ENCODE measurements around the gene STARD3NL. TPM values are rescaled to one million over a fixed set of nuclear protein-coding genes. Genes with fewer than 3 reads are reported as not detected.

The STARD3NL gene
- polyA plus RNA-seq, 1 donor from 2014 or later: 233 TPM

DNA sequence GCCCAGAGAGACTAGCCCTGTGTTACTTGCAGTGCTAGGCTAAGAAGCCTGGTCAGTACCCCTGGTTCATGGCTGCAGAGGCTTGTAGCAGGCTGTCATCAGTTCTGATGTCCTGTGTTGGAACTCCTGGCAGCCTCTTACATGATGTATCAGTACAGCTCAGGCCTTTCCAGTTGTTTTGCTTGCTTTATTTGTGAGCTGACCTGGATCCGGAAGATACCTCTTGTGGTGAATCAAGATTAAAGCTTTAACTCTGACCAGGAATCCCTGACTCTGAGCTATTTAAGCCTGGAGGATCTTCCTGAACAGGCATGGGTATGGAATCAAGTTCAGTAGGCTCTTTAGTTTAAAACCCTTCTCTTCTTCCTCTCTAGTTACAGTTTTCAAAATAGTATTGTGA lies 4.4 kb downstream of the STARD3NL start:
- Histone ChIP-seq H3K9me3 (ENCODE audit: low read length) (no peaks in the 10 kb centered on the region), H3K4me2 (ENCODE audit: low read length) (no peak overlapping the region), H3K79me2 (replicated peaks; ENCODE audit: insufficient read depth, low read length) (peaks cover 88% of the 10 kb centered on the region), H3F3A (ENCODE audit: insufficient read depth, low read length, poor library complexity, severe bottlenecking) (no peaks in the 10 kb centered on the region), H3K27ac (ENCODE audit: low read length) (no peak overlapping the region), H3K4me3 (ENCODE audit: low read length) (no peak overlapping the region), H4K20me1 (ENCODE audit: insufficient read depth) (no peaks in the 10 kb centered on the region), H2AFZ (ENCODE audit: low read depth, low read length) (no peak overlapping the region), H3K9me2 (ENCODE audit: insufficient read depth, low read length) (no peaks in the 10 kb centered on the region), H3K9ac (ENCODE audit: low read length) (no peak overlapping the region), H3K36me3 (ENCODE audit: insufficient read depth, low read length) (no peaks in the 10 kb centered on the region), H3K27me3 (ENCODE audit: insufficient read depth, low read depth, low read length) (no peaks in the 10 kb centered on the region)
- TF ChIP-seq SMC3 (conservative IDR thresholded peaks at IDR 0.05; ENCODE audit: poor library complexity) (no peak), RAD21 (conservative IDR thresholded peaks at IDR 0.05) (no peak), TAF1 (IDR thresholded peaks at IDR 0.05; ENCODE audit: low read depth) (no peak), EZH2 (IDR thresholded peaks at IDR 0.05; ENCODE audit: borderline replicate concordance, insufficient read depth, low read length, poor library complexity, severe bottlenecking) (no peak), POLR2AphosphoS5 (IDR thresholded peaks at IDR 0.05) (no peak), MXI1 (conservative IDR thresholded peaks at IDR 0.05; ENCODE audit: poor library complexity, severe bottlenecking) (no peak), EP300 (conservative IDR thresholded peaks at IDR 0.05; ENCODE audit: poor library complexity, severe bottlenecking) (no peak)
- TF ChIP-seq, protein P1, sequence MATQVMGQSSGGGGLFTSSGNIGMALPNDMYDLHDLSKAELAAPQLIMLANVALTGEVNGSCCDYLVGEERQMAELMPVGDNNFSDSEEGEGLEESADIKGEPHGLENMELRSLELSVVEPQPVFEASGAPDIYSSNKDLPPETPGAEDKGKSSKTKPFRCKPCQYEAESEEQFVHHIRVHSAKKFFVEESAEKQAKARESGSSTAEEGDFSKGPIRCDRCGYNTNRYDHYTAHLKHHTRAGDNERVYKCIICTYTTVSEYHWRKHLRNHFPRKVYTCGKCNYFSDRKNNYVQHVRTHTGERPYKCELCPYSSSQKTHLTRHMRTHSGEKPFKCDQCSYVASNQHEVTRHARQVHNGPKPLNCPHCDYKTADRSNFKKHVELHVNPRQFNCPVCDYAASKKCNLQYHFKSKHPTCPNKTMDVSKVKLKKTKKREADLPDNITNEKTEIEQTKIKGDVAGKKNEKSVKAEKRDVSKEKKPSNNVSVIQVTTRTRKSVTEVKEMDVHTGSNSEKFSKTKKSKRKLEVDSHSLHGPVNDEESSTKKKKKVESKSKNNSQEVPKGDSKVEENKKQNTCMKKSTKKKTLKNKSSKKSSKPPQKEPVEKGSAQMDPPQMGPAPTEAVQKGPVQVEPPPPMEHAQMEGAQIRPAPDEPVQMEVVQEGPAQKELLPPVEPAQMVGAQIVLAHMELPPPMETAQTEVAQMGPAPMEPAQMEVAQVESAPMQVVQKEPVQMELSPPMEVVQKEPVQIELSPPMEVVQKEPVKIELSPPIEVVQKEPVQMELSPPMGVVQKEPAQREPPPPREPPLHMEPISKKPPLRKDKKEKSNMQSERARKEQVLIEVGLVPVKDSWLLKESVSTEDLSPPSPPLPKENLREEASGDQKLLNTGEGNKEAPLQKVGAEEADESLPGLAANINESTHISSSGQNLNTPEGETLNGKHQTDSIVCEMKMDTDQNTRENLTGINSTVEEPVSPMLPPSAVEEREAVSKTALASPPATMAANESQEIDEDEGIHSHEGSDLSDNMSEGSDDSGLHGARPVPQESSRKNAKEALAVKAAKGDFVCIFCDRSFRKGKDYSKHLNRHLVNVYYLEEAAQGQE (IDR thresholded peaks at IDR 0.05; ENCODE audit: borderline replicate concordance): no peak
- TF ChIP-seq, protein P2, sequence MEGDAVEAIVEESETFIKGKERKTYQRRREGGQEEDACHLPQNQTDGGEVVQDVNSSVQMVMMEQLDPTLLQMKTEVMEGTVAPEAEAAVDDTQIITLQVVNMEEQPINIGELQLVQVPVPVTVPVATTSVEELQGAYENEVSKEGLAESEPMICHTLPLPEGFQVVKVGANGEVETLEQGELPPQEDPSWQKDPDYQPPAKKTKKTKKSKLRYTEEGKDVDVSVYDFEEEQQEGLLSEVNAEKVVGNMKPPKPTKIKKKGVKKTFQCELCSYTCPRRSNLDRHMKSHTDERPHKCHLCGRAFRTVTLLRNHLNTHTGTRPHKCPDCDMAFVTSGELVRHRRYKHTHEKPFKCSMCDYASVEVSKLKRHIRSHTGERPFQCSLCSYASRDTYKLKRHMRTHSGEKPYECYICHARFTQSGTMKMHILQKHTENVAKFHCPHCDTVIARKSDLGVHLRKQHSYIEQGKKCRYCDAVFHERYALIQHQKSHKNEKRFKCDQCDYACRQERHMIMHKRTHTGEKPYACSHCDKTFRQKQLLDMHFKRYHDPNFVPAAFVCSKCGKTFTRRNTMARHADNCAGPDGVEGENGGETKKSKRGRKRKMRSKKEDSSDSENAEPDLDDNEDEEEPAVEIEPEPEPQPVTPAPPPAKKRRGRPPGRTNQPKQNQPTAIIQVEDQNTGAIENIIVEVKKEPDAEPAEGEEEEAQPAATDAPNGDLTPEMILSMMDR (IDR thresholded peaks at IDR 0.05; ENCODE audit: poor library complexity, severe bottlenecking): no peak

DNA sequence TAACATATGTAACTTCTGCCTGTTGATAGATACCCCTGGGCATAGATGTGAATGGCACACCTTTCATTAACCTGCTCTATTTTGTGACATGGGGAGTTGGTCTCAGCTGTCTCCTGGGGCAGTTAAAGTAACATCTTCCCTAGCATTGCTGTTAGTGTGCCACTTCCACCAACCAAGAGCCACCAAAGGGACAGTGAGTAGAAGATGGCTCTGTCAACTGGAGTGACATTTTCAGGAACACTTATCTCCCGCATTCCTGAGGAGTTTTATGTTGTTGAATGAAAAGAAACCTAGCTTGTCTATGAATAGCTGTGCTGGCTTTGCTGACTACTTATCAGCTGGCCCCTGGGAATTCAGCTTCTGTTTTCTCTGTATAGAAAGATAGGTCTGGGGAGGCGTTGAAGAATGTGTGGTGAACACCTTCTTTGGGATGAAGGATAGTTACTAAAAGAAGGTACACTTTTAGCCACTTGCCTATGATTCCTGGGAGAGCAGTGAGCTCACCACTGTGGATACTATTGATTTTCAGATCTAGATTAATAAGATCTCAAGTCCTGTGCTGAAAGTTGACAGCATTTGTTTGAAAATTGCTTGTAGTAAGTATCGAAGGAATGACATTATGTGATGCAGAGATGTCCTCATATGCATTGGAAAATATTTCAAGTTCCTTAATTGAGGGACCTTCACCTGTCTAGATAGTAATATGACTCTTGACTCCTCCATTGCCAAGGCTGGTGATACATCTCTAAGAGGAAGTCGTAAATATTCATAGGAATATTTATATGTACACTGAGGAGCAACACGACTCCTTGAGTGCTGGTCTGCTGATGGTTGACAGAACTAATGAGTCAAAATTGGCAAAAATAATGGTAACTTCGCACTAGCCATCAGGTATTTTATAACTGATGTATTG lies 7.6 kb downstream of the STARD3NL start:
- no peak overlapping the region for H2AFZ ChIP-seq (ENCODE audit: low read depth, low read length)
- H3K9me2 ChIP-seq (ENCODE audit: insufficient read depth, low read length): no peaks in the 10 kb centered on the region
- no peaks in the 10 kb centered on the region for H3F3A ChIP-seq (ENCODE audit: insufficient read depth, low read length, poor library complexity, severe bottlenecking)
- H3K9ac ChIP-seq (ENCODE audit: low read length): no peak overlapping the region
- TF ChIP-seq POLR2AphosphoS5 (IDR thresholded peaks at IDR 0.05): peak; percentile 38
- no peak for TF ChIP-seq EZH2 (IDR thresholded peaks at IDR 0.05; ENCODE audit: borderline replicate concordance, insufficient read depth, low read length, poor library complexity, severe bottlenecking)
- peak; percentile 81 for TF ChIP-seq EP300 (conservative IDR thresholded peaks at IDR 0.05; ENCODE audit: poor library complexity, severe bottlenecking)
- TF ChIP-seq, protein P1 (IDR thresholded peaks at IDR 0.05; ENCODE audit: borderline replicate concordance): peak; percentile 28
- H3K4me2 ChIP-seq (ENCODE audit: low read length): no peak overlapping the region
- H3K27me3 ChIP-seq (ENCODE audit: insufficient read depth, low read depth, low read length): no peaks in the 10 kb centered on the region
- H3K4me3 ChIP-seq (ENCODE audit: low read length): peak overlapping the region; percentile 34
- H3K79me2 ChIP-seq (replicated peaks; ENCODE audit: insufficient read depth, low read length): peaks cover 92% of the 10 kb centered on the region
- no peaks in the 10 kb centered on the region for H3K9me3 ChIP-seq (ENCODE audit: low read length)
- H4K20me1 ChIP-seq (ENCODE audit: insufficient read depth): no peaks in the 10 kb centered on the region
- peak overlapping the region; percentile 53 for H3K27ac ChIP-seq (ENCODE audit: low read length)
- H3K36me3 ChIP-seq (ENCODE audit: insufficient read depth, low read length): no peaks in the 10 kb centered on the region

All from neural cell (in vitro differentiated cells).